GM23338 (cell line): ENCODE measurements around the gene FAT1.

ENCODE experiments used
- CREB1 ChIP-seq: fragments of 250-450 bp; sonication (Bioruptor Pico); IDR thresholded peaks from 2 replicates; pipeline ENCODE4 v1.5.0; 2020; ENCODE audit warnings: low read depth, mild to moderate bottlenecking, moderate library complexity
- EZH2 ChIP-seq: fragments of 200-600 bp; sonication (generic); IDR thresholded peaks from one replicate; pipeline ENCODE4 v1.8.0; 2017; ENCODE audit warnings: antibody characterized with exemption, mild to moderate bottlenecking, low read depth; ENCODE audit not compliant: unreplicated experiment
- EZH2phosphoT487 ChIP-seq: fragments of 200-600 bp; sonication (generic); IDR thresholded peaks from one replicate; pipeline ENCODE4 v1.8.1; 2018; ENCODE audit warnings: antibody characterized with exemption; ENCODE audit not compliant: unreplicated experiment
- JUNB ChIP-seq: IDR thresholded peaks from one replicate; pipeline ENCODE4 v1.6.1; 2016; ENCODE audit warnings: antibody characterized with exemption; ENCODE audit not compliant: unreplicated experiment
- NANOG ChIP-seq: IDR thresholded peaks from 2 replicates; pipeline ENCODE4 v1.6.1; 2016; ENCODE audit warnings: antibody characterized with exemption, borderline replicate concordance
- POLR2AphosphoS5 ChIP-seq: IDR thresholded peaks from 2 replicates; pipeline ENCODE4 v1.6.1; 2016; ENCODE audit warnings: antibody characterized with exemption, low read depth
- STAT1 ChIP-seq: IDR thresholded peaks from one replicate; pipeline ENCODE4 v1.6.1; 2016; ENCODE audit warnings: antibody characterized with exemption; ENCODE audit not compliant: unreplicated experiment
- ZNF114 ChIP-seq: fragments of 250-450 bp; sonication (Bioruptor Pico); IDR thresholded peaks from 2 replicates; pipeline ENCODE4 v1.5.0; 2020; ENCODE audit warnings: mild to moderate bottlenecking, moderate library complexity
- ZNF331 ChIP-seq: fragments of 250-450 bp; sonication (Bioruptor Pico); IDR thresholded peaks from 2 replicates; pipeline ENCODE4 v1.5.0; 2020; ENCODE audit warnings: low read depth, mild to moderate bottlenecking, moderate library complexity
- TF ChIP-seq, protein P1 (sequence below), 2 experiments: fragments of 200-600 bp in 1 of 2; sonication (generic) in 1 of 2; conservative IDR thresholded peaks; 2 replicates each; pipeline versions ENCODE4 v1.5.1 to v1.6.1; 2016 to 2017; ENCODE audit warnings: antibody characterized with exemption in 2 of 2, low read depth in 2 of 2, mild to moderate bottlenecking in 2 of 2, moderate library complexity in 1 of 2
- TF ChIP-seq, protein P2 (sequence below): IDR thresholded peaks from one replicate; pipeline ENCODE4 v1.6.1; 2018; ENCODE audit warnings: antibody characterized with exemption; ENCODE audit not compliant: unreplicated experiment
- TF ChIP-seq, protein P3 (sequence below): IDR thresholded peaks from 2 replicates; pipeline ENCODE4 v1.6.1; 2016; ENCODE audit warnings: antibody characterized with exemption

DNA sequence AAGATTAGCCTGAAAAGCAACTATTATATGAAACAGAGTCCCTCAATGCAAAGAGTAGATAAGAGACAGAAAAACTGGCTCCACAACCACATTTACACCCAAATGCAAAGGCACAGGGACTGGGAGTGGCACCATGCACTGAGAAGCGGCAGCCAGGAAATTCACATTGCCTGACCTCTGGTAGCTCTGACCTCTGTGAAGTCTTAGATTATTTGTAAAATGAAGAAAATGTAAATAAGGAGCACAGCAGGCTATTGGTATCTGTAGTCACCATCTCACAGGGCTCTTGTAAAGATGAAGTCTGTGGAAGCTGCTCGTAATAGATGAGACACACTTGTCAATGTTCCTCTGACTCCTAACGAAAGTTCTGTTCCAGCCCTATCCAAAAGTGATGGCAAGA, 69.7 kb downstream of the FAT1 start:
- TF ChIP-seq, protein P1, sequence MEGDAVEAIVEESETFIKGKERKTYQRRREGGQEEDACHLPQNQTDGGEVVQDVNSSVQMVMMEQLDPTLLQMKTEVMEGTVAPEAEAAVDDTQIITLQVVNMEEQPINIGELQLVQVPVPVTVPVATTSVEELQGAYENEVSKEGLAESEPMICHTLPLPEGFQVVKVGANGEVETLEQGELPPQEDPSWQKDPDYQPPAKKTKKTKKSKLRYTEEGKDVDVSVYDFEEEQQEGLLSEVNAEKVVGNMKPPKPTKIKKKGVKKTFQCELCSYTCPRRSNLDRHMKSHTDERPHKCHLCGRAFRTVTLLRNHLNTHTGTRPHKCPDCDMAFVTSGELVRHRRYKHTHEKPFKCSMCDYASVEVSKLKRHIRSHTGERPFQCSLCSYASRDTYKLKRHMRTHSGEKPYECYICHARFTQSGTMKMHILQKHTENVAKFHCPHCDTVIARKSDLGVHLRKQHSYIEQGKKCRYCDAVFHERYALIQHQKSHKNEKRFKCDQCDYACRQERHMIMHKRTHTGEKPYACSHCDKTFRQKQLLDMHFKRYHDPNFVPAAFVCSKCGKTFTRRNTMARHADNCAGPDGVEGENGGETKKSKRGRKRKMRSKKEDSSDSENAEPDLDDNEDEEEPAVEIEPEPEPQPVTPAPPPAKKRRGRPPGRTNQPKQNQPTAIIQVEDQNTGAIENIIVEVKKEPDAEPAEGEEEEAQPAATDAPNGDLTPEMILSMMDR (conservative IDR thresholded peaks at IDR 0.05; ENCODE audit: low read depth in 2 of 2) = no peak
- TF ChIP-seq POLR2AphosphoS5 (no peak), EZH2phosphoT487 (no peak), EZH2 (no peak), JUNB (no peak), ZNF114 (no peak), NANOG (no peak), CREB1 (CRISPR knock-in tag) (no peak), STAT1 (no peak), ZNF331 (CRISPR knock-in tag) (no peak)
- TF ChIP-seq, protein P2, sequence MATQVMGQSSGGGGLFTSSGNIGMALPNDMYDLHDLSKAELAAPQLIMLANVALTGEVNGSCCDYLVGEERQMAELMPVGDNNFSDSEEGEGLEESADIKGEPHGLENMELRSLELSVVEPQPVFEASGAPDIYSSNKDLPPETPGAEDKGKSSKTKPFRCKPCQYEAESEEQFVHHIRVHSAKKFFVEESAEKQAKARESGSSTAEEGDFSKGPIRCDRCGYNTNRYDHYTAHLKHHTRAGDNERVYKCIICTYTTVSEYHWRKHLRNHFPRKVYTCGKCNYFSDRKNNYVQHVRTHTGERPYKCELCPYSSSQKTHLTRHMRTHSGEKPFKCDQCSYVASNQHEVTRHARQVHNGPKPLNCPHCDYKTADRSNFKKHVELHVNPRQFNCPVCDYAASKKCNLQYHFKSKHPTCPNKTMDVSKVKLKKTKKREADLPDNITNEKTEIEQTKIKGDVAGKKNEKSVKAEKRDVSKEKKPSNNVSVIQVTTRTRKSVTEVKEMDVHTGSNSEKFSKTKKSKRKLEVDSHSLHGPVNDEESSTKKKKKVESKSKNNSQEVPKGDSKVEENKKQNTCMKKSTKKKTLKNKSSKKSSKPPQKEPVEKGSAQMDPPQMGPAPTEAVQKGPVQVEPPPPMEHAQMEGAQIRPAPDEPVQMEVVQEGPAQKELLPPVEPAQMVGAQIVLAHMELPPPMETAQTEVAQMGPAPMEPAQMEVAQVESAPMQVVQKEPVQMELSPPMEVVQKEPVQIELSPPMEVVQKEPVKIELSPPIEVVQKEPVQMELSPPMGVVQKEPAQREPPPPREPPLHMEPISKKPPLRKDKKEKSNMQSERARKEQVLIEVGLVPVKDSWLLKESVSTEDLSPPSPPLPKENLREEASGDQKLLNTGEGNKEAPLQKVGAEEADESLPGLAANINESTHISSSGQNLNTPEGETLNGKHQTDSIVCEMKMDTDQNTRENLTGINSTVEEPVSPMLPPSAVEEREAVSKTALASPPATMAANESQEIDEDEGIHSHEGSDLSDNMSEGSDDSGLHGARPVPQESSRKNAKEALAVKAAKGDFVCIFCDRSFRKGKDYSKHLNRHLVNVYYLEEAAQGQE = no peak
- TF ChIP-seq, protein P3, sequence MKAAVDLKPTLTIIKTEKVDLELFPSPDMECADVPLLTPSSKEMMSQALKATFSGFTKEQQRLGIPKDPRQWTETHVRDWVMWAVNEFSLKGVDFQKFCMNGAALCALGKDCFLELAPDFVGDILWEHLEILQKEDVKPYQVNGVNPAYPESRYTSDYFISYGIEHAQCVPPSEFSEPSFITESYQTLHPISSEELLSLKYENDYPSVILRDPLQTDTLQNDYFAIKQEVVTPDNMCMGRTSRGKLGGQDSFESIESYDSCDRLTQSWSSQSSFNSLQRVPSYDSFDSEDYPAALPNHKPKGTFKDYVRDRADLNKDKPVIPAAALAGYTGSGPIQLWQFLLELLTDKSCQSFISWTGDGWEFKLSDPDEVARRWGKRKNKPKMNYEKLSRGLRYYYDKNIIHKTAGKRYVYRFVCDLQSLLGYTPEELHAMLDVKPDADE = no peak
